IMR-90 (cell line): ENCODE data around the gene PCSK6. TPM values are rescaled to one million over a fixed set of nuclear protein-coding genes. Genes with fewer than 3 reads are reported as not detected.

Source experiments
- ATAC-seq: fragments of 200-7000 bp; cut with Tn5 transposase; 2 replicates; pipeline ENCODE4 v1.9.1; 2020; ENCODE audit warnings: low read depth, mild to moderate bottlenecking, moderate library complexity
- BruUV-seq: library from RNA; stranded (reverse); fragments of 400-500 nt; replicated peaks from 2 replicates; lab custom pipeline; 2021; lab: Mats Ljungman, UMichigan
- CTCF ChIA-PET: fragments of 300-600 bp; formaldehyde crosslinking; extraction: SDS; loops from one replicate; lab custom pipeline; 2021; ENCODE audit warnings: antibody characterized with exemption; lab: Yijun Ruan, JAX
- POLR2A ChIA-PET: fragments of 300-600 bp; sonication (Branson Sonifier 250); formaldehyde crosslinking; loops from one replicate; lab custom pipeline; 2022; ENCODE audit warnings: antibody characterized with exemption; ENCODE audit not compliant: unreplicated experiment; lab: Charles Lee
- DNase-seq: peaks from one replicate; pipeline ENCODE4 v3.0.0; 2013
- H2AFZ ChIP-seq: replicated peaks from 2 replicates; pipeline ENCODE3; 2013; ENCODE audit warnings: low read length, mild to moderate bottlenecking; ENCODE audit not compliant: poor library complexity
- H2AK5ac ChIP-seq: 2 replicates; pipeline ENCODE4 v1.6.1; 2013; ENCODE audit warnings: low read depth, low read length, inconsistent platforms
- H2AK9ac ChIP-seq: replicated peaks from 2 replicates; pipeline ENCODE3; 2013; ENCODE audit warnings: mild to moderate bottlenecking, low read depth, low read length, moderate library complexity; ENCODE audit not compliant: poor library complexity
- H2BK120ac ChIP-seq: 2 replicates; pipeline ENCODE4 v1.6.1; 2013; ENCODE audit warnings: low read depth, low read length, inconsistent platforms
- H2BK15ac ChIP-seq: 3 replicates; pipeline ENCODE4 v1.6.1; 2013; ENCODE audit warnings: low read depth, low read length, inconsistent platforms
- H2BK20ac ChIP-seq: 2 replicates; pipeline ENCODE4 v1.6.1; 2013; ENCODE audit warnings: low read depth, mild to moderate bottlenecking, inconsistent platforms, low read length, moderate library complexity
- H2BK5ac ChIP-seq: 2 replicates; pipeline ENCODE4 v1.6.1; 2013; ENCODE audit warnings: mild to moderate bottlenecking, low read depth, low read length, inconsistent platforms; ENCODE audit not compliant: poor library complexity, severe bottlenecking
- H3K14ac ChIP-seq: replicated peaks from 2 replicates; pipeline ENCODE4 v1.6.1; 2013; ENCODE audit warnings: low read depth, low read length, inconsistent platforms
- H3K18ac ChIP-seq: 2 replicates; pipeline ENCODE4 v1.6.1; 2013; ENCODE audit warnings: low read depth, low read length, control low read depth
- H3K23ac ChIP-seq: 2 replicates; pipeline ENCODE4 v1.6.1; 2013; ENCODE audit warnings: low read depth, low read length, inconsistent platforms
- H3K27ac ChIP-seq: 2 replicates; pipeline ENCODE4 v1.5.1; 2013; ENCODE audit warnings: mild to moderate bottlenecking, control low read depth, low read length; ENCODE audit not compliant: insufficient read depth
- H3K27me3 ChIP-seq: 2 replicates; pipeline ENCODE4 v1.6.1; 2013; ENCODE audit warnings: low read length; ENCODE audit not compliant: control insufficient read depth, insufficient read depth
- H3K36me3 ChIP-seq: 2 replicates; pipeline ENCODE4 v1.6.1; 2013; ENCODE audit warnings: low read length, mixed read lengths; ENCODE audit not compliant: control insufficient read depth, insufficient read depth
- H3K4ac ChIP-seq: 2 replicates; pipeline ENCODE4 v1.6.1; 2013; ENCODE audit warnings: low read depth, low read length, inconsistent platforms
- H3K4me1 ChIP-seq: 2 replicates; pipeline ENCODE4 v1.6.1; 2013; ENCODE audit warnings: low read length, mixed read lengths; ENCODE audit not compliant: control insufficient read depth, insufficient read depth
- H3K4me2 ChIP-seq: 2 replicates; pipeline ENCODE4 v1.6.1; 2013; ENCODE audit warnings: low read depth, mild to moderate bottlenecking, control low read depth, low read length, moderate library complexity
- H3K4me3 ChIP-seq: 2 replicates; pipeline ENCODE4 v1.5.1; 2013; ENCODE audit warnings: low read depth, mild to moderate bottlenecking, control low read depth, low read length, moderate library complexity; ENCODE audit not compliant: insufficient read depth
- H3K56ac ChIP-seq: 2 replicates; pipeline ENCODE4 v1.6.1; 2013; ENCODE audit warnings: low read length, inconsistent platforms; ENCODE audit not compliant: insufficient read depth; ENCODE audit errors: extremely low read depth
- H3K79me1 ChIP-seq, 2 experiments: 2 replicates each; pipeline ENCODE4 v1.6.1; 2013; ENCODE audit warnings: low read length in 2 of 2, inconsistent platforms in 1 of 2, low read depth in 1 of 2
- H3K9ac ChIP-seq: 2 replicates; pipeline ENCODE4 v1.6.1; 2013; ENCODE audit warnings: low read depth, low read length, control low read depth
- H3K9me1 ChIP-seq: 2 replicates; pipeline ENCODE4 v1.6.1; 2013; ENCODE audit warnings: low read length, inconsistent platforms; ENCODE audit not compliant: insufficient read depth
- H3K9me3 ChIP-seq: 2 replicates; pipeline ENCODE4 v1.6.1; 2013; ENCODE audit warnings: low read length; ENCODE audit not compliant: control insufficient read depth, insufficient read depth
- H4K20me1 ChIP-seq: 2 replicates; pipeline ENCODE4 v1.6.1; 2013; ENCODE audit warnings: low read length, inconsistent platforms; ENCODE audit not compliant: insufficient read depth
- H4K5ac ChIP-seq: 2 replicates; pipeline ENCODE4 v1.6.1; 2013; ENCODE audit warnings: mild to moderate bottlenecking, low read depth, low read length, control low read depth
- H4K8ac ChIP-seq, 2 experiments: 2 replicates each; pipeline ENCODE4 v1.6.1; 2013; ENCODE audit warnings: low read depth in 2 of 2, low read length in 2 of 2, control low read depth in 1 of 2, inconsistent platforms in 1 of 2
- H4K91ac ChIP-seq: 2 replicates; pipeline ENCODE4 v1.6.1; 2013; ENCODE audit warnings: low read depth, low read length, inconsistent platforms; ENCODE audit not compliant: insufficient read depth
- MAFK ChIP-seq: IDR thresholded peaks from 2 replicates; pipeline ENCODE4 v1.6.1; 2012; ENCODE audit warnings: low read depth, low read length, improper control_type of control experiment
- WGBS, 2 experiments: methylation state at CpG; one replicate each; pipeline versions ENCODE4 v1.1.5 to v1.1.7; 2013; ENCODE audit warnings: missing lambda C conversion rate in 2 of 2; ENCODE audit not compliant: insufficient read length in 1 of 2; ENCODE audit errors: extremely low coverage in 2 of 2; 5-methylcytosine and 5-hydroxymethylcytosine counted together
- dilution Hi-C: fragments of 300-500 bp; cut with HindIII; formaldehyde crosslinking; loops from one replicate; pipeline ENCODE4 v1.14.3; 2018; ENCODE audit warnings: low sequenced_read_pairs; ENCODE audit not compliant: unreplicated experiment
- in situ Hi-C: fragments of 300-500 bp; cut with MboI; formaldehyde crosslinking; loops from 3 replicates; pipeline ENCODE4 v1.14.3; 2019; ENCODE audit warnings: low sequenced_read_pairs, inconsistent platforms, mixed read lengths
- intact Hi-C: fragments of 100-400 bp; cut with micrococcal nuclease; formaldehyde crosslinking; loops from 2 replicates; pipeline ENCODE4 v1.10.0; 2022
- polyA plus RNA-seq, 3 experiments: library from polyadenylated mRNA; depleted of rRNA; stranded (reverse); fragments of >200 nt; gene quantifications; 2 replicates each; pipeline ENCODE4 v1.2.3, GENCODE V29; 2012; ENCODE audit warnings: low replicate concordance in 1 of 3
- total RNA-seq: library from RNA; depleted of rRNA; stranded (reverse); fragments of >200 nt; gene quantifications from 2 replicates; pipeline ENCODE4 v1.2.3, GENCODE V29; 2012

Gene PCSK6
- total and polyA plus RNA-seq, 2 of the 4 experiments (the other 2 are of a cell fraction): not detected

GRCh38 chr15:101459579-101460300, 29.8 kb downstream of the PCSK6 start:
- Histone ChIP-seq H3K9me3 (no peaks in the 10 kb centered on the region), H4K20me1 (no peaks in the 10 kb centered on the region; the same call in 1 of the 2 replicates), H3K18ac (no peak overlapping the region), H2AK9ac (no peak overlapping the region), H2BK15ac (no peak overlapping the region), H2AK5ac (no peak overlapping the region), H3K27me3 (peaks cover 6% of the 10 kb centered on the region; the same call in 1 of the 2 replicates), H2AFZ (no peak overlapping the region), H2BK120ac (no peak overlapping the region), H3K9me1 (no peaks in the 10 kb centered on the region), H4K91ac (no peak overlapping the region), H2BK5ac (no peak overlapping the region), H3K4me2 (no peak overlapping the region), H3K36me3 (no peaks in the 10 kb centered on the region), H3K4me1 (no peaks in the 10 kb centered on the region), H2BK20ac (no peak overlapping the region), H3K23ac (no peak overlapping the region), H3K4ac (no peak overlapping the region), H3K56ac (no peak overlapping the region), H3K9ac (no peak overlapping the region), H3K14ac (no peak overlapping the region), H3K79me1 (no peaks in the 10 kb centered on the region), H4K8ac (no peak overlapping the region), H4K5ac (no peak overlapping the region), H3K4me3 (no peak overlapping the region), H3K27ac (no peak overlapping the region)
- intact Hi-C loops (no loop called here), dilution Hi-C loops (no loop called here), in situ Hi-C loops (no loop called here)
- CTCF ChIA-PET: no interaction called here
- 36% methylated on average over 4 of the region's 12 CpGs; no CpG with 5 or more reads in 1 of the 2 experiments for WGBS, 2 experiments
- BruUV-seq: no TSS peak
- no peak for DNase-seq
- no peak for ATAC-seq
- no peak for TF ChIP-seq MAFK
- POLR2A ChIA-PET: no interaction called here
